NCI-H345 treated with DMSO at 0.1 percent for 48 hours (cell line): ENCODE results near the gene NECTIN1.
A peak's percentile ranks its signal among the peaks of the same experiment; 100 is the strongest.

Source experiments
- DNase-seq: peaks from one replicate; lab custom pipeline; 2025; ENCODE audit not compliant: unreplicated experiment; lab: John Stamatoyannopoulos, UW

The NECTIN1 gene

GRCh38 chr11:119713359-119714040 is 15.5 kb downstream of the NECTIN1 start:
- DNase-seq, result no peak

- DNase-seq, result no peak
These were observed 16.3 kb downstream of the NECTIN1 start for GRCh38 chr11:119712459-119713358.

- DNase-seq, result no peak
These were observed 17.0 kb downstream of the NECTIN1 start for GRCh38 chr11:119712006-119712405.

GRCh38 chr11:119711476-119711875 is 17.5 kb downstream of the NECTIN1 start:
- DNase-seq, result no peak

GRCh38 chr11:119710417-119710816 is 18.6 kb downstream of the NECTIN1 start:
- no peak for DNase-seq

GRCh38 chr11:119709638-119710346 is 19.2 kb downstream of the NECTIN1 start:
- DNase-seq, result no peak

- no peak for DNase-seq
These were observed 19.8 kb downstream of the NECTIN1 start for GRCh38 chr11:119709171-119709570.

GRCh38 chr11:119708384-119708783 is 20.6 kb downstream of the NECTIN1 start:
- DNase-seq, result no peak

- no peak for DNase-seq
These were observed 22.1 kb downstream of the NECTIN1 start for GRCh38 chr11:119706887-119707286.

GRCh38 chr11:119706029-119706428 is 23.0 kb downstream of the NECTIN1 start:
- DNase-seq, result no peak

- no peak for DNase-seq
These were observed 23.6 kb downstream of the NECTIN1 start for GRCh38 chr11:119705362-119705761.

- no peak for DNase-seq
These were observed 24.2 kb downstream of the NECTIN1 start for GRCh38 chr11:119704849-119705248.

- no peak for DNase-seq
These were observed 27.1 kb downstream of the NECTIN1 start for GRCh38 chr11:119701591-119702549.

- no peak for DNase-seq
These were observed 28.3 kb downstream of the NECTIN1 start for GRCh38 chr11:119700536-119701346.

- no peak for DNase-seq
These were observed 29.0 kb downstream of the NECTIN1 start for GRCh38 chr11:119700030-119700429.

GRCh38 chr11:119699227-119699626 is 29.8 kb downstream of the NECTIN1 start:
- no peak for DNase-seq

- DNase-seq, result no peak
These were observed 31.1 kb downstream of the NECTIN1 start for GRCh38 chr11:119697882-119698281.

- no peak for DNase-seq
These were observed 31.6 kb downstream of the NECTIN1 start for GRCh38 chr11:119697445-119697844.

GRCh38 chr11:119696378-119697222 is 32.4 kb downstream of the NECTIN1 start:
- peak; percentile 15 for DNase-seq
